Suppressor macrophage treated with lipopolysaccharide for 1 hour (primary cell): ENCODE data around the gene FNBP1.

ENCODE experiments used
- DNase-seq, 3 donors: peaks; one replicate each; pipeline ENCODE4 v3.0.0-alpha.2; 2020 to 2022

Gene FNBP1

DNA sequence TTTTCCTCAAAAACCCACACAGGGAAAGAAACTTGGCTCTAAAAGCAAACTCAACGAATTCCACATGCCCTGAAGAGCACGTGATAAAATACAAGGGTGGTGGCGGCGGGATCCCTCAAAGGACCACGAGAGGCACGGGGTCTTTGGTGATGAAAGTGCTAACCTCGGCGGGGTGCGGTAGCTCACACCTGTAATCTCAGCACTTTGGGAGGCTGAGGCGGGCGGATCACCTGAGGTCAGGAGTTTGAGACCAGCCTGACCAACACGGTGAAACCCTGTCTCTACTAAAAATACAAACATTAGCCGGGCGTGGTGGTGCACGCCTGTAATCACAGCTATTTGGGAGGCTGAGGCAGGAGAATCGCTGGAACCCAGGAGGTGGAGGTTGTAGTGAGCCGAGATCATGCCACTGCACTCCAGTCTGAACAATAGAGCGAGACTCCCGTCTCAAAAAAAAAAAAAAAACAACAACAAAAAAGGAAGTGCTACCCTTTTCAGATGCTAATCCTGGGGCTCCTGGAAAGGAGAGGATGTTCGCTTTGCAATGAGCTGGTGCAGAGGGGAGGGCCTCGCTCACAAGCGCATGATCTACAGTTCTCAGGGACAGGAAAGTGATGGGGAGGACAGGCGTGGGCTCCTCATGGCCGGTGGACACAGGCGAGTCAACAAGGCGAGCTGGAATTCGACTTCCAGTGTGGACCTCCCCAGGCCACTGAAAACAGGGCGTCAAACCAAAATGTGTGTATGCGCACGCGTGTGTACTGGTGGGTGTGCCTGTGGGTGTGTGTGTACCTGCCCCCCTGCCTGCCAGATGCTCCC lies 153.7 kb downstream of the FNBP1 start:
- peak; percentile 35 to 58 (median 38) for DNase-seq

DNA sequence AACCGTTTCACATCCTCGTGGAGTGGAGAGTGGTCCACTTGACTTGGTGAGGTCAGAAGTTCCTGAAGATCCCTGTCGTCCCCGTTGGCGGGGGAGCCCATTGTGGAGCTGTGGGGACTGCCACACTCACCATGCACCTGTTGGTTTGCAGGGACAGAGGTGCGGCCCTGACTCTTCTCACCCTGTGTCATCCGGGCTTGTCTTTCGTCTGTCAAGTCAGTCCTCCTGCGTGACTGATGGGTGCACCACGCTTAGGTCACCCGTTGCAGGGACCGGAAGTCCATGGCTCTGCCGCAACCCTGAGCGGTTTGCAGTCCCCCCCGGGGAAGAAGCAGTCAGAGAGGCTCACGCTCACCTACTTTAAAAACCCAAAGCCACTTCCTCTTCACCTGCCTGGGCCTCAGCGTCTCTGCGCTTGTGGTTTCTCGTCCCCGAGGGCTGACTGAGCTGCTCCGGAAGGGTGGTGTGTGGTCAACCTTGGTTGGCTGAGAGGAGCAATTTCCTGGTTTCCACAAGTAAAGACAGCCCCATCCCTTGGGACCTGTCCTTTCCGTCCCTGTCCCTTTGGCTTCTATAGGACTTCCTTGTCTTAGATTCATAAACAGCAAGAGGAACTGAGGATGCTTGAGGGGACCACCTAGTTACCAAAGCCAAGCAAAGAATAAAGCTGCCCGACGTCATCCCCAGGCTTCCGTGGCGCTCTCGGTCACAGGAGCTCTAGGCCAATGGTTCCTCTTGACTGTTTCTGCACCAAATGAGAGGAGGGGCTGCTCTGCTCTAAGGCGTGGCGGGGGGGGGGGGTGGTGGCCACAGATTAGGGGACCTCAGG lies 154.5 kb downstream of the FNBP1 start:
- DNase-seq, result peak; percentile 72 to 81 (median 73)

- DNase-seq, result peak; percentile 90 to 98 (median 97)
Measured at GRCh38 chr9:129887334-129888292, 155.4 kb downstream of the FNBP1 start.

GRCh38 chr9:129886226-129887174 lies 156.5 kb downstream of the FNBP1 start:
- DNase-seq, result peak; percentile 40 to 52 (median 50)

DNA sequence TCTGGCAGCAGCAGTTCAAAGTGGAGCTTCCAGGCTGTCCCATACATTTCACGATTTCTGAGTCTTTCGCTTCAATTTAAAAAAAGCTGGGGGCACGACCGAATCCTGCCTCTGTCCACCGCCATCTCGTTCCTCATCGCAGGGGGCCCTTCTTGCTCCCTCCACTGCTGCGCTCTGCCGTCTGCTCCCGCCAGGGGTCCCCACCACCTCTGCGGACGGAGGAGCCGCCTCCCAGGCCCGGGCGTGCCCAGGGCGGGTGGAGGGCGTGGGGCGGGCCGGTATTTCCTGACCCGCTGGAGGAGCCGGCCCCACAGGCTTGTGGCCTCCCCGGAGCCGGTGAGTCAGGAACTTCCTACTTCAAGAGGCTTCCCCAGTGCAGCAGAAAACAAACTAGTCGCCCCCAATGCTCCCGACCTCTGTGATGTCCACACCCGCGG lies 157.3 kb downstream of the FNBP1 start:
- peak; percentile 97 to 99 (median 98) for DNase-seq

GRCh38 chr9:129885018-129885669 lies 157.8 kb downstream of the FNBP1 start:
- DNase-seq, result peak; percentile 46 to 58 (median 53)

GRCh38 chr9:129884220-129885017 lies 158.6 kb downstream of the FNBP1 start:
- DNase-seq, result peak; percentile 90 to 94 (median 91)

DNA sequence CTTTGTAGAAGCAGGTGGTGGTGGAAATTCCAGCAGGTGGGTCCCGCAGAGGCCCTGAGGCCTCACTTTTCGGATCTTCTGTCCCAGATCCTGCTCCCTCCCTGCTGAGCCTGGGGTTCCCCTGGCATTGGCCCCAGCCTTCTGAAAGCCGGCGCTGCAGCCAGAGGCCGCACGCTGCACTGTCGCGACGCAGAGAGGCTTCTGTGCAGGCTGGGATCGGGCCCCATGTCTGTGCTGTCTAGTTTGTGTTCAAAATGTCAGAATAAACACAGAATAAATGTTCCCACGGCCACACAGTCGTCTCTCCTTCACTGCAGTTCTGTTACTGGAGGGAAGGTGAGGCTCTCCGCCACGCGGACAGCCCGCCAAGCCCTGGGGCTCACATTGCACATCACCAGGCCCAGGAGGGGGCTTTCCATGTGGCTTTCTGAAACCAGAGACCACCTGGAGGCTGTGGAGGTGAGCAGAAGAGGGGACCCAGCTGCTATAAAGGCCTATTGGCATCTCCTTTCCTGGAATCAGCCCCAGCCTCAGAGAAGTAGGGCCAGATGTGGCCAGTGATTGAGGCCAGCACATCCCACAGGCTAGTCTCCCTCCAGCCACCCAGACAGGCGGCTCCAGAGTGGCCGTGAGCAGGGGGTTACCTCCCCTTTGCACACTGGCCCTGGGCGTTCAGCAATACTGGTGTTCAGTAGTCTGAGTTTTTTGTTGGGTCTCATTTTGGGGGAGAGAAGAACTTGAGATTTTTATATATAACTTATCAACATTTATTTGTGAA lies 161.3 kb downstream of the FNBP1 start:
- DNase-seq, result no peak

DNA sequence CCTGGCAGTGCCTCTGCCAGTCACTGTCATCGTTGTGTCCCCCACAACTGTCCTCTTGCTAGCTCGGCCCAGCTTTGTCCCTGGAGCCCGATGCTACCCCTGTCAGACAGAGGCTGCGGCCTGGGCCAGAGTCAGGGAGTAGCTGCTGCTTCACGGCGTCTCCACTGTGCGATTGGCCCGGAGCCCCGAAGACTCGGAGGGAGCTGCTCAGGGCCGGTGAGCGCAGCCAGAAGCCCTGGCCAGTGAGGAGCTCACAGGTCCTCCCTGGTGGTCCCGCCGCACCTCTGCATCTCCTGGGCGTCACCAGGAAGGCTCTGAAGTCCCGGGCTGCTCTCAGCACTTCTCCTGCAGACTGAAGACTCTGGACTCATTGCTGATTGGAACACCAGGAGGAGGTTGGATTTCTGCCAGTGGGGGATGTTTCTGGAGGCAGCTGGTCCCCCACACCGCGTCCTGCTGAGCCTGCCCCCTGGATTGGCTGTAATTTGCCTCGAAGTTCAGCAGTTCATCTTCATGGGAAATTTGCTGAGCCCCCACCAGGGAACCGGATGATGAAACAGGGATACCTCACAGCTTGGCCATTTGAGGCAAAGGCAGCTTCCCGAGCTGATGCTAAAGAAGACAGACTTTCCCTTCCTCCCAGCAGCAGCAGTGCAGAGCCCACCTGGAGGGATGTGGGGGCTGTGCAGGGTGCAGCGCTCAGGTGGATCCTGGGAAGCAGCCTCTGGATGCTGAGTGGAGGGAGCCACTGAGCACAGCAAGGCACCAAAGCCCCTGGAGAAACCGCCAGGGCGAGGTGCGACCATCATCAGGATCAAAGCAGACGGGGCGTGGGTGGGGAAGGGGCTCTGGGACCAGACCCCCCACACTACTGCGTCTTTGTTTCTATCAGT lies 162.1 kb downstream of the FNBP1 start:
- DNase-seq, result no peak

GRCh38 chr9:129879991-129880653 lies 162.9 kb downstream of the FNBP1 start:
- DNase-seq, result no peak

DNA sequence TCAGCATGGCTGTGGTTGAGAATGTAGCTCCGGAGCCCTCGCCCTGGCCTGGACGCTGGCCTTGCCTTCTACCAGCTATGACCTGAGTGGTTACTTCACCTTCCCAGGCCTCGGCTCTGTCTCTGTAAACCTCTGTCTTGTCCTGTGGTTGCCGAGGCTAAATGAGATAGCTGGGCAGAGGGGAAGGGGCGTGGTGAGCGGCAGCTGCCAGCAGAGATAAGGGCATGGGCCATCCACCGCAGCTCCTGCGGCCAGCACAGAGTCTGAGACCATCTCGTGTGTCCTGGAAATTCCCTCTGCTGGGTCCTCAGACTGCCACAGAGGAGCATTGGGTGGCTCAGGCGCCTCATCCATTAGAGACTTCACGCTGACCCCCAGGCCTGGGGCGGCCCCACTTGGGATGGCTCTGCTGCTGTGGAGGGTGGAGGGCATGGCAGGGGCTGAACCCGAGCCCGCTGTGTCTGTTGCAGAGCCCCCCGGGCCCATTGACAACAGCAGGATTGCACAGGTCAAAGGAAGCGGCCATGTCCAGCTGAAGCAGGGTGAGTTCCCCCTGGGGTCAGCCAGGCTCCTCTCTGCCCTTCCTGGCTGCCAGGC lies 163.8 kb downstream of the FNBP1 start:
- DNase-seq, result no peak

- no peak for DNase-seq
Measured at GRCh38 chr9:129878291-129878690, 164.7 kb downstream of the FNBP1 start.

- DNase-seq, result no peak
Measured at GRCh38 chr9:129876815-129877214, 166.2 kb downstream of the FNBP1 start.

DNA sequence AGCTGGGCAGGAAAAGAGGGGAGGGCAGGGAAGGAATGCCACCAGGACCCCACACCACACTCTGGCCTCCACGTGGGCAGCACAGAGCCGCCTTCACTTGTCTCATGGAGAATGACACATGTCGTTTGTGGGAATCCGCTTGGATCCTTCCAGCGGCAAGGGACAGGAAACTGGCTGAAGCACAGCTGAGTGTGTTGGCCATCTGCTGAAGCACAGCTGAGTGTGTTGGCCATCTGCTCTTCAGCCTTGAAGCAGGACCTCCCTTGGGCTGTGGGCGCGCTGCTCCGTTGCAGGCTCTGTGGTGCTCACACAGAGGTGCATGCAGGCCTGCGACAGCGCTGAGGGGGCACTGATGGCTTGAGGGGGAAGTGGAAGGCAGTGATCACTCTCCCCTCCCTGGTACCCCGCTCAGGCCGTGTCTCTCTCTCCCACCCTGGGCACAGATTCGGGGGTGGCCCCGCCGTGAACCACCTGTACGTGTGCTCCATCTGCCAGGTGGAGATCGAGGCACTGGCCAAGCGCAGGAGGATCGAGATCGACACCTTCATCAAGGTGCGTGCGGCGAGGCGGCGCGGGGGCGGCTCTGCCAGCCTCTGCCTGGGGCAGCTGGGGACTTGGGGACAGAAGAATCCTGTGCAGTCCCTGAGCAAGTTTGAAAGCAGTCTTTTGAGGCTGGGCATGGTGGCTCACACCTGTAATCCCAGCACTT lies 167.1 kb downstream of the FNBP1 start:
- no peak for DNase-seq

- no peak for DNase-seq
Measured at GRCh38 chr9:129875181-129875611, 167.8 kb downstream of the FNBP1 start.
